Sigmoid colon (tissue), 7 donors: Measurements from ENCODE around the gene ACYP2. TPM values are rescaled to one million over a fixed set of nuclear protein-coding genes. Genes with fewer than 3 reads are reported as not detected.

Experiments used
- DNase-seq: peaks from one replicate; pipeline ENCODE4 v3.0.0-alpha.2; 2019
- H3K27ac ChIP-seq, 4 donors: fragments of 200-600 bp; sonication (generic); one replicate each; pipeline ENCODE4 v1.5.1; 2016 to 2019; ENCODE audit warnings: mild to moderate bottlenecking in 1 of 4
- H3K27me3 ChIP-seq, 3 donors: fragments of 200-600 bp; sonication (generic); one replicate each; pipeline ENCODE4 v1.5.1; 2019; ENCODE audit warnings: mild to moderate bottlenecking in 1 of 3
- H3K36me3 ChIP-seq, 4 donors: fragments of 200-600 bp; sonication (generic); one replicate each; pipeline ENCODE4 v1.5.1; 2016 to 2019
- H3K4me1 ChIP-seq, 4 donors: fragments of 200-600 bp; sonication (generic); one replicate each; pipeline ENCODE4 v1.5.1; 2017 to 2019
- H3K4me3 ChIP-seq, 4 donors: fragments of 200-600 bp; sonication (generic); one replicate each; pipeline ENCODE4 v1.5.1; 2017 to 2019; ENCODE audit warnings: mild to moderate bottlenecking in 2 of 4, moderate library complexity in 1 of 4
- H3K9me3 ChIP-seq, 4 donors: fragments of 200-600 bp in 3 of 4; sonication (generic) in 3 of 4; one replicate each; pipeline versions ENCODE4 v1.5.1 to v1.6.1; 2013 to 2019
- CTCF ChIP-seq, 4 experiments: fragments of 450-650 bp in 3 of 4; fragments of 200-600 bp in 1 of 4; IDR thresholded peaks; one replicate each; pipeline ENCODE4 v1.5.1; 2016 to 2019; ENCODE audit warnings: antibody characterized with exemption in 4 of 4, mild to moderate bottlenecking in 3 of 4, moderate library complexity in 2 of 4
- EP300 ChIP-seq, 4 donors: sonication (generic); formaldehyde crosslinking; IDR thresholded peaks; one replicate each; pipeline ENCODE4 v1.6.1; 2017; ENCODE audit warnings: antibody characterized with exemption in 4 of 4
- POLR2A ChIP-seq, 2 donors: fragments of 450-650 bp; IDR thresholded peaks; one replicate each; pipeline ENCODE4 v1.6.1; 2016; ENCODE audit warnings: antibody characterized with exemption in 2 of 2, mild to moderate bottlenecking in 2 of 2, moderate library complexity in 2 of 2
- POLR2AphosphoS5 ChIP-seq, 4 donors: sonication (generic); formaldehyde crosslinking; IDR thresholded peaks; one replicate each; pipeline ENCODE4 v1.6.1; 2017; ENCODE audit warnings: antibody characterized with exemption in 4 of 4
- WGBS, 2 donors: extraction: QIAGEN DNeasy Blood & Tissue Kit; methylation state at CpG; one replicate each; pipeline ENCODE4 v1.1.7; 2013; 5-methylcytosine and 5-hydroxymethylcytosine counted together
- intact Hi-C: fragments of 100-400 bp; cut with DNase I; formaldehyde crosslinking; loops from one replicate; pipeline ENCODE4 v1.15.1; 2023
- polyA plus RNA-seq, 3 donors: library from polyadenylated mRNA; stranded (reverse); fragments of 200-250 nt; gene quantifications; one replicate each; pipeline ENCODE4 v1.2.3, GENCODE V29; 2013
- total RNA-seq, 4 donors: library from RNA; depleted of rRNA; stranded (reverse); fragments of >200 nt; gene quantifications; one replicate each; pipeline ENCODE4 v1.1.0, GENCODE V29; 2016
- donor health status: healthy with polysubstance abuse.
- donor health status: Bipolar disorder and iron deficiency.
- donor health status: healthy.

ACYP2 gene
- total and polyA plus RNA-seq, 7 donors = 13.2 to 32.0 (median 19.8) TPM

DNA sequence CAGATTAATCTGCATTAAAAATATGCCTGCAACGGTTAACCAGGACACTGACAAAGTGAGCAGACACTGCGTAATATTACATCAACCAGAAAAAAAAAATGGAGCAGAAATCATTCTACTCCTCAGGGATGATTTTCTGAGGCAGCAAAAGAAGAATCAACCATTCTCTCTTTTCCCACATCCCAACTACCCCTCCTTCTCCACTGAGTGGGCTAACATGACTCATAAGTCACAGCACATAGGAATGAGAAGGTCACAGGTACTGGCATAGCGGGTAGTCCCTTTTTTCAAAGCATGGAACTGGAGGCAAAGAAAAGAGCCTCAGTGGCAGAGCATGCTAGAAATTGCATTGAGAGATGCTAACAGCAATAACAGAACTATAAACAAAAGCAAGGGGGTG lies 194.9 kb downstream of the ACYP2 start:
- TF ChIP-seq CTCF (IDR thresholded peaks at IDR 0.05) (no peak), POLR2A (IDR thresholded peaks at IDR 0.05) (no peak), POLR2AphosphoS5 (IDR thresholded peaks at IDR 0.05) (no peak), EP300 (IDR thresholded peaks at IDR 0.05) (no peak)
- Histone ChIP-seq H3K4me1 (no peaks in the 10 kb centered on the region), H3K4me3 (no peak overlapping the region), H3K36me3 (no peaks in the 10 kb centered on the region), H3K9me3 (no peaks in the 10 kb centered on the region), H3K27me3 (no peaks in the 10 kb centered on the region), H3K27ac (no peak overlapping the region)
- 90 to 95% methylated on average over 3 of the region's 3 CpGs for WGBS, 2 donors
- no peak for DNase-seq
- intact Hi-C loops = no loop called here

- TF ChIP-seq POLR2A (IDR thresholded peaks at IDR 0.05) (no peak), EP300 (IDR thresholded peaks at IDR 0.05) (no peak), CTCF (IDR thresholded peaks at IDR 0.05) (no peak), POLR2AphosphoS5 (IDR thresholded peaks at IDR 0.05) (no peak)
- intact Hi-C loops = no loop called here
- no peak for DNase-seq
- no peaks in the 10 kb centered on the region for H3K27me3 ChIP-seq
- no peaks in the 10 kb centered on the region for H3K9me3 ChIP-seq
- H3K4me1 ChIP-seq = no peaks in the 10 kb centered on the region
- H3K27ac ChIP-seq = no peak overlapping the region
- 43 to 50% methylated on average over 2 of the region's 2 CpGs for WGBS, 2 donors
- H3K4me3 ChIP-seq = no peak overlapping the region
- H3K36me3 ChIP-seq = no peaks in the 10 kb centered on the region
Observed at GRCh38 chr2:54310961-54311360, 195.5 kb downstream of the ACYP2 start.

GRCh38 chr2:54313147-54313546 lies 197.7 kb downstream of the ACYP2 start:
- H3K27me3 ChIP-seq = no peaks in the 10 kb centered on the region
- 82 to 90% methylated on average over 10 of the region's 10 CpGs for WGBS, 2 donors
- intact Hi-C loops = no loop called here
- H3K36me3 ChIP-seq = no peaks in the 10 kb centered on the region
- H3K4me3 ChIP-seq = no peak overlapping the region
- DNase-seq = no peak
- H3K9me3 ChIP-seq = no peaks in the 10 kb centered on the region
- no peaks in the 10 kb centered on the region for H3K4me1 ChIP-seq
- no peak overlapping the region for H3K27ac ChIP-seq
- TF ChIP-seq CTCF (IDR thresholded peaks at IDR 0.05) (no peak), POLR2AphosphoS5 (IDR thresholded peaks at IDR 0.05) (no peak), EP300 (IDR thresholded peaks at IDR 0.05) (no peak), POLR2A (IDR thresholded peaks at IDR 0.05) (no peak)

DNA sequence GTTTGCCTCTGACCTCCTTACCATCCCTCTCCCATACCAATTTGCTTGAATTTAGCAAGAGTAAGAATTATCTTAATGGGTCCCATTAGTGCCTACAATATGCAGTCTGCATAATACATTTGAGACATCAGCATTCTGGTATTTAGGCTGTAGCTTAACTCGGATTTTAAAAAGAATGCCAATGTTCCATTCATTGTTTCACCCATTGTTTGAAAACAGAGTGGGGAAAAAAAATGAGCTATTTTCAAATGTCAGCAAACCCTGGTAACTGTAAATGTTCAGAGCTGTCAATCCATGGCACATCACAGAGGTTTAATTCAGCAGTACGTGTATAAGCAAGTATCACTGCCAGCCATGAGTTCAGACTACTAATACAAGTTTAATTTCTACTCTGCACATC lies 202.6 kb downstream of the ACYP2 start:
- no peak for DNase-seq
- no peaks in the 10 kb centered on the region for H3K27me3 ChIP-seq
- WGBS, 2 donors = 77 to 82% methylated on average over 2 of the region's 2 CpGs
- H3K4me3 ChIP-seq = no peak overlapping the region
- H3K4me1 ChIP-seq = no peaks in the 10 kb centered on the region
- H3K27ac ChIP-seq = no peak overlapping the region
- no peaks in the 10 kb centered on the region for H3K9me3 ChIP-seq
- no peaks in the 10 kb centered on the region for H3K36me3 ChIP-seq
- intact Hi-C loops = no loop called here
- TF ChIP-seq POLR2AphosphoS5 (IDR thresholded peaks at IDR 0.05) (no peak), CTCF (IDR thresholded peaks at IDR 0.05) (no peak), POLR2A (IDR thresholded peaks at IDR 0.05) (no peak), EP300 (IDR thresholded peaks at IDR 0.05) (no peak)

GRCh38 chr2:54318821-54319220 lies 203.4 kb downstream of the ACYP2 start:
- H3K4me1 ChIP-seq = no peaks in the 10 kb centered on the region
- 76 to 77% methylated on average over 8 of the region's 8 CpGs for WGBS, 2 donors
- no peak for DNase-seq
- H3K27me3 ChIP-seq = no peaks in the 10 kb centered on the region
- no peak overlapping the region for H3K27ac ChIP-seq
- TF ChIP-seq POLR2A (IDR thresholded peaks at IDR 0.05) (no peak), POLR2AphosphoS5 (IDR thresholded peaks at IDR 0.05) (no peak), EP300 (IDR thresholded peaks at IDR 0.05) (no peak), CTCF (IDR thresholded peaks at IDR 0.05) (no peak)
- no peaks in the 10 kb centered on the region for H3K36me3 ChIP-seq
- intact Hi-C loops = no loop called here
- no peaks in the 10 kb centered on the region for H3K9me3 ChIP-seq
- H3K4me3 ChIP-seq = no peak overlapping the region
